Measurements from ENCODE around the gene GUCY1A2. TPM values are rescaled to one million over a fixed set of nuclear protein-coding genes. Genes with fewer than 3 reads are reported as not detected.
"Not testable (repeated sequence)": the region's sequence is repeated elsewhere in the genome, so short reads cannot be mapped to it uniquely, and the experiment has no call there.

GUCY1A2 gene
- total RNA-seq, 2 experiments from 2014 or later, result not detected

GRCh38 chr11:106789406-106789805 is 228.9 kb downstream of the GUCY1A2 start:
- Mint-ChIP-seq H3K4me1 (ENCODE audit: low read depth) (no peaks in the 10 kb centered on the region), H3K27me3 (no peaks in the 10 kb centered on the region), H3K4me3 (no peak overlapping the region), H3K27ac (no peak overlapping the region), H3K9me3 (peaks cover 13% of the 10 kb centered on the region), H3K36me3 (ENCODE audit: low read depth) (no peaks in the 10 kb centered on the region)
- intact Hi-C loops (cut with DNase I, micrococcal nuclease), result no loop called here
- Histone ChIP-seq H3K36me3 (ENCODE audit: insufficient read depth, low read length) (no peaks in the 10 kb centered on the region), H3K9me3 (ENCODE audit: control insufficient read depth in 1 of 2, insufficient read depth in 1 of 2, low read length in 2 of 2) (peaks cover 4 to 10% of the 10 kb centered on the region in 2 experiments), H3K4me3 (ENCODE audit: low read length) (no peak overlapping the region), H3K27me3 (ENCODE audit: control insufficient read depth in 1 of 2, insufficient read depth in 2 of 2, low read length in 2 of 2) (no peaks in the 10 kb centered on the region), H3K27ac (ENCODE audit: low read depth in 1 of 2, low read length in 2 of 2) (no peak overlapping the region), H3K4me1 (ENCODE audit: insufficient read depth, low read length) (no peaks in the 10 kb centered on the region)
- POLR2A ChIA-PET, result no interaction called here
- DNase-seq, result no peak
- CTCF ChIA-PET, result no interaction called here
- ATAC-seq (ENCODE audit: poor library complexity), result no peak
- no peak for TF ChIP-seq CTCF (IDR thresholded peaks at IDR 0.05)

- Histone ChIP-seq H3K36me3 (ENCODE audit: insufficient read depth, low read length) (no peaks in the 10 kb centered on the region), H3K4me1 (ENCODE audit: insufficient read depth, low read length) (no peaks in the 10 kb centered on the region), H3K9me3 (ENCODE audit: control insufficient read depth in 1 of 2, insufficient read depth in 1 of 2, low read length in 2 of 2) (peaks cover 4 to 10% of the 10 kb centered on the region in 2 experiments), H3K27ac (ENCODE audit: low read depth in 1 of 2, low read length in 2 of 2) (no peak overlapping the region), H3K27me3 (ENCODE audit: control insufficient read depth in 1 of 2, insufficient read depth in 2 of 2, low read length in 2 of 2) (no peaks in the 10 kb centered on the region), H3K4me3 (ENCODE audit: low read length) (no peak overlapping the region)
- Mint-ChIP-seq H3K9me3 (peaks cover 14% of the 10 kb centered on the region), H3K4me3 (no peak overlapping the region), H3K4me1 (ENCODE audit: low read depth) (no peaks in the 10 kb centered on the region), H3K36me3 (ENCODE audit: low read depth) (no peaks in the 10 kb centered on the region), H3K27ac (no peak overlapping the region), H3K27me3 (no peaks in the 10 kb centered on the region)
- TF ChIP-seq CTCF (IDR thresholded peaks at IDR 0.05), result no peak
- POLR2A ChIA-PET, result no interaction called here
- ATAC-seq (ENCODE audit: poor library complexity) (no peak), DNase-seq (no peak)
- CTCF ChIA-PET, result no interaction called here
- intact Hi-C loops (cut with DNase I, micrococcal nuclease), result no loop called here
Measured at GRCh38 chr11:106787454-106787853, 230.8 kb downstream of the GUCY1A2 start.

- CTCF ChIA-PET, result no interaction called here
- Mint-ChIP-seq H3K9me3 (peaks cover 14% of the 10 kb centered on the region), H3K4me1 (ENCODE audit: low read depth) (no peaks in the 10 kb centered on the region), H3K36me3 (ENCODE audit: low read depth) (no peaks in the 10 kb centered on the region), H3K4me3 (no peak overlapping the region), H3K27me3 (no peaks in the 10 kb centered on the region), H3K27ac (no peak overlapping the region)
- no peaks in the 10 kb centered on the region for H3K27me3 ChIP-seq (ENCODE audit: control insufficient read depth in 1 of 2, insufficient read depth in 2 of 2, low read length in 2 of 2)
- peaks cover 4 to 8% of the 10 kb centered on the region in 2 experiments for H3K9me3 ChIP-seq (ENCODE audit: control insufficient read depth in 1 of 2, insufficient read depth in 1 of 2, low read length in 2 of 2)
- H3K27ac ChIP-seq (ENCODE audit: low read depth in 1 of 2, low read length in 2 of 2), result no peak overlapping the region
- no peaks in the 10 kb centered on the region for H3K36me3 ChIP-seq (ENCODE audit: insufficient read depth, low read length)
- H3K4me1 ChIP-seq (ENCODE audit: insufficient read depth, low read length), result no peaks in the 10 kb centered on the region
- POLR2A ChIA-PET, result no interaction called here
- H3K4me3 ChIP-seq (ENCODE audit: low read length), result no peak overlapping the region
- ATAC-seq (ENCODE audit: poor library complexity), result no peak
- intact Hi-C loops (cut with DNase I, micrococcal nuclease), result no loop called here
- DNase-seq, result no peak
- TF ChIP-seq CTCF (IDR thresholded peaks at IDR 0.05), result no peak
Measured at GRCh38 chr11:106785913-106786650, 232.2 kb downstream of the GUCY1A2 start.

GRCh38 chr11:106777302-106777701 is 241.0 kb downstream of the GUCY1A2 start:
- H3K36me3 Mint-ChIP-seq (ENCODE audit: low read depth); H3K4me1 Mint-ChIP-seq (ENCODE audit: low read depth); H3K27me3 ChIP-seq (ENCODE audit: control insufficient read depth in 1 of 2, insufficient read depth in 2 of 2, low read length in 2 of 2); H3K9me3 Mint-ChIP-seq; ATAC-seq (ENCODE audit: poor library complexity); intact Hi-C loops (cut with DNase I, micrococcal nuclease); CTCF ChIA-PET; H3K4me1 ChIP-seq (ENCODE audit: insufficient read depth, low read length); H3K27me3 Mint-ChIP-seq; H3K27ac Mint-ChIP-seq; POLR2A ChIA-PET; H3K27ac ChIP-seq (ENCODE audit: low read depth in 1 of 2, low read length in 2 of 2); H3K36me3 ChIP-seq (ENCODE audit: insufficient read depth, low read length); H3K4me3 Mint-ChIP-seq; DNase-seq; H3K4me3 ChIP-seq (ENCODE audit: low read length): not testable (repeated sequence)
- peaks cover 0 to 11% of the 10 kb centered on the region in 2 experiments for H3K9me3 ChIP-seq (ENCODE audit: control insufficient read depth in 1 of 2, insufficient read depth in 1 of 2, low read length in 2 of 2)
